WTC11 (cell line): ENCODE results near the gene ADAM22. TPM values are rescaled to one million over a fixed set of nuclear protein-coding genes. Genes with fewer than 3 reads are reported as not detected.

Source experiments
- ATAC-seq: fragments of 200-7000 bp; cut with Tn5 transposase; 2 replicates; pipeline ENCODE4 v1.10.0; 2021; ENCODE audit warnings: mild to moderate bottlenecking, moderate library complexity
- CTCF ChIA-PET: fragments of 300-600 bp; sonication (Branson Sonifier 250); formaldehyde crosslinking; loops from one replicate; lab custom pipeline; 2021; ENCODE audit warnings: antibody characterized with exemption; lab: Charles Lee
- POLR2A ChIA-PET: fragments of 350-600 bp; sonication (Branson Sonifier 250); formaldehyde crosslinking; loops from one replicate; lab custom pipeline; 2021; ENCODE audit warnings: antibody characterized with exemption; lab: Charles Lee
- DNase-seq: peaks from one replicate; pipeline ENCODE4 v3.0.0; 2021; ENCODE audit warnings: low spot score
- H3K27ac Mint-ChIP-seq: 2 replicates; pipeline ENCODE4 v1.8.0; 2021; ENCODE audit warnings: mixed read lengths
- H3K27me3 Mint-ChIP-seq: 2 replicates; pipeline ENCODE4 v1.8.0; 2021; ENCODE audit warnings: low read depth, mild to moderate bottlenecking, moderate library complexity, mixed read lengths
- H3K36me3 Mint-ChIP-seq: 2 replicates; pipeline ENCODE4 v1.8.0; 2021; ENCODE audit warnings: mixed read lengths
- H3K4me1 Mint-ChIP-seq: 2 replicates; pipeline ENCODE4 v1.8.0; 2022; ENCODE audit warnings: mixed read lengths
- H3K4me3 Mint-ChIP-seq: 2 replicates; pipeline ENCODE4 v1.8.0; 2021; ENCODE audit warnings: mild to moderate bottlenecking, moderate library complexity, mixed read lengths
- H3K9me3 Mint-ChIP-seq: 2 replicates; pipeline ENCODE4 v1.8.0; 2021; ENCODE audit warnings: mixed read lengths
- E2F1 ChIP-seq: sonication (generic); formaldehyde crosslinking; IDR thresholded peaks from 2 replicates; pipeline ENCODE4 v1.8.0; 2022; ENCODE audit warnings: mild to moderate bottlenecking, missing genetic modification reagents
- E2F4 ChIP-seq: sonication (generic); formaldehyde crosslinking; IDR thresholded peaks from 2 replicates; pipeline ENCODE4 v1.8.1; 2022; ENCODE audit warnings: low read depth, mild to moderate bottlenecking, moderate library complexity, missing genetic modification reagents, borderline replicate concordance
- E2F5 ChIP-seq: sonication (generic); formaldehyde crosslinking; IDR thresholded peaks from 2 replicates; pipeline ENCODE4 v1.8.1; 2022; ENCODE audit warnings: mild to moderate bottlenecking, moderate library complexity, missing genetic modification reagents
- EMX1 ChIP-seq: fragments of 250-450 bp; sonication (Bioruptor Pico); IDR thresholded peaks from 2 replicates; pipeline ENCODE4 v1.8.0; 2021; ENCODE audit warnings: mild to moderate bottlenecking
- GRHL2 ChIP-seq: fragments of 250-450 bp; sonication (Bioruptor Pico); IDR thresholded peaks from 2 replicates; pipeline ENCODE4 v1.8.0; 2022; ENCODE audit warnings: mild to moderate bottlenecking, moderate library complexity; ENCODE audit not compliant: insufficient replicate concordance, severe bottlenecking
- HMGA2 ChIP-seq: fragments of 250-450 bp; sonication (Bioruptor Pico); IDR thresholded peaks from 2 replicates; pipeline ENCODE4 v1.4.0; 2021; ENCODE audit warnings: mild to moderate bottlenecking, moderate library complexity
- JUN ChIP-seq: sonication (generic); formaldehyde crosslinking; IDR thresholded peaks from 2 replicates; pipeline ENCODE4 v1.8.0; 2023; ENCODE audit warnings: mild to moderate bottlenecking, missing genetic modification reagents
- MXD4 ChIP-seq: fragments of 250-450 bp; sonication (Bioruptor Pico); IDR thresholded peaks from 2 replicates; pipeline ENCODE4 v1.8.0; 2021; ENCODE audit warnings: mild to moderate bottlenecking, moderate library complexity, borderline replicate concordance
- NFATC4 ChIP-seq: fragments of 250-450 bp; sonication (Bioruptor Pico); IDR thresholded peaks from 2 replicates; pipeline ENCODE4 v1.9.0; 2021; ENCODE audit warnings: mild to moderate bottlenecking
- NR3C1 ChIP-seq: sonication (generic); formaldehyde crosslinking; conservative IDR thresholded peaks from 2 replicates; pipeline ENCODE4 v1.8.1; 2023; ENCODE audit warnings: low read depth, mild to moderate bottlenecking, missing genetic modification reagents
- OVOL2 ChIP-seq: fragments of 250-450 bp; sonication (Bioruptor Pico); IDR thresholded peaks from 2 replicates; pipeline ENCODE4 v1.9.0; 2021; ENCODE audit warnings: mild to moderate bottlenecking, borderline replicate concordance
- TP53 ChIP-seq: sonication (generic); formaldehyde crosslinking; IDR thresholded peaks from 2 replicates; pipeline ENCODE4 v1.8.1; 2023; ENCODE audit warnings: mild to moderate bottlenecking, missing genetic modification reagents
- ZMAT4 ChIP-seq: fragments of 250-450 bp; sonication (Bioruptor Pico); IDR thresholded peaks from 2 replicates; pipeline ENCODE4 v1.9.0; 2021; ENCODE audit warnings: mild to moderate bottlenecking
- ZNF512 ChIP-seq: sonication (generic); formaldehyde crosslinking; IDR thresholded peaks from 2 replicates; pipeline ENCODE4 v1.8.1; 2022; ENCODE audit warnings: missing genetic modification reagents, borderline replicate concordance
- ZNF671 ChIP-seq: fragments of 250-450 bp; sonication (Bioruptor Pico); IDR thresholded peaks from 2 replicates; pipeline ENCODE4 v1.8.0; 2021; ENCODE audit warnings: mild to moderate bottlenecking
- ZSCAN18 ChIP-seq: fragments of 250-450 bp; sonication (Bioruptor Pico); IDR thresholded peaks from 2 replicates; pipeline ENCODE4 v2.1.2; 2022; ENCODE audit warnings: mild to moderate bottlenecking, moderate library complexity
- total RNA-seq: library from RNA; stranded (reverse); gene quantifications from 3 replicates; pipeline ENCODE4 v1.2.3, GENCODE V29; 2021
- TF ChIP-seq, protein P1 (sequence below): sonication (generic); formaldehyde crosslinking; IDR thresholded peaks from 2 replicates; pipeline ENCODE4 v1.8.1; 2023; ENCODE audit warnings: mild to moderate bottlenecking, missing genetic modification reagents, borderline replicate concordance
- TF ChIP-seq, protein P2 (sequence below): fragments of 250-450 bp; sonication (Bioruptor Pico); IDR thresholded peaks from 2 replicates; pipeline ENCODE4 v1.9.0; 2021; ENCODE audit warnings: mild to moderate bottlenecking
- TF ChIP-seq, protein P3 (sequence below): sonication (generic); formaldehyde crosslinking; IDR thresholded peaks from 2 replicates; pipeline ENCODE4 v1.8.1; 2023; ENCODE audit warnings: mild to moderate bottlenecking, missing genetic modification reagents

Gene ADAM22
- total RNA-seq, 1 experiment from 2014 or later = 12.4 TPM

GRCh38 chr7:88229302-88229995 lies 295.4 kb downstream of the ADAM22 start (continued):
- TF ChIP-seq, protein P1, sequence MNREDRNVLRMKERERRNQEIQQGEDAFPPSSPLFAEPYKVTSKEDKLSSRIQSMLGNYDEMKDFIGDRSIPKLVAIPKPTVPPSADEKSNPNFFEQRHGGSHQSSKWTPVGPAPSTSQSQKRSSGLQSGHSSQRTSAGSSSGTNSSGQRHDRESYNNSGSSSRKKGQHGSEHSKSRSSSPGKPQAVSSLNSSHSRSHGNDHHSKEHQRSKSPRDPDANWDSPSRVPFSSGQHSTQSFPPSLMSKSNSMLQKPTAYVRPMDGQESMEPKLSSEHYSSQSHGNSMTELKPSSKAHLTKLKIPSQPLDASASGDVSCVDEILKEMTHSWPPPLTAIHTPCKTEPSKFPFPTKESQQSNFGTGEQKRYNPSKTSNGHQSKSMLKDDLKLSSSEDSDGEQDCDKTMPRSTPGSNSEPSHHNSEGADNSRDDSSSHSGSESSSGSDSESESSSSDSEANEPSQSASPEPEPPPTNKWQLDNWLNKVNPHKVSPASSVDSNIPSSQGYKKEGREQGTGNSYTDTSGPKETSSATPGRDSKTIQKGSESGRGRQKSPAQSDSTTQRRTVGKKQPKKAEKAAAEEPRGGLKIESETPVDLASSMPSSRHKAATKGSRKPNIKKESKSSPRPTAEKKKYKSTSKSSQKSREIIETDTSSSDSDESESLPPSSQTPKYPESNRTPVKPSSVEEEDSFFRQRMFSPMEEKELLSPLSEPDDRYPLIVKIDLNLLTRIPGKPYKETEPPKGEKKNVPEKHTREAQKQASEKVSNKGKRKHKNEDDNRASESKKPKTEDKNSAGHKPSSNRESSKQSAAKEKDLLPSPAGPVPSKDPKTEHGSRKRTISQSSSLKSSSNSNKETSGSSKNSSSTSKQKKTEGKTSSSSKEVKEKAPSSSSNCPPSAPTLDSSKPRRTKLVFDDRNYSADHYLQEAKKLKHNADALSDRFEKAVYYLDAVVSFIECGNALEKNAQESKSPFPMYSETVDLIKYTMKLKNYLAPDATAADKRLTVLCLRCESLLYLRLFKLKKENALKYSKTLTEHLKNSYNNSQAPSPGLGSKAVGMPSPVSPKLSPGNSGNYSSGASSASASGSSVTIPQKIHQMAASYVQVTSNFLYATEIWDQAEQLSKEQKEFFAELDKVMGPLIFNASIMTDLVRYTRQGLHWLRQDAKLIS (CRISPR knock-in tag) = no peak
- no peak for TF ChIP-seq EMX1 (CRISPR knock-in tag)
- TF ChIP-seq ZMAT4 (CRISPR knock-in tag) = no peak
- TF ChIP-seq OVOL2 (CRISPR knock-in tag) = no peak
- TF ChIP-seq MXD4 (CRISPR knock-in tag) = no peak
- TF ChIP-seq JUN = no peak
- TF ChIP-seq E2F1 = no peak

- DNase-seq = no peak
- ChIA-PET CTCF (no interaction called here), POLR2A (no interaction called here)
- Mint-ChIP-seq H3K9me3 (no peaks in the 10 kb centered on the region; the same call in 1 of the 2 replicates), H3K36me3 (no peaks in the 10 kb centered on the region), H3K4me1 (peaks cover 2% of the 10 kb centered on the region), H3K27me3 (no peaks in the 10 kb centered on the region), H3K27ac (no peak overlapping the region), H3K4me3 (no peak overlapping the region)
- ATAC-seq = no peak
- TF ChIP-seq, protein P2, sequence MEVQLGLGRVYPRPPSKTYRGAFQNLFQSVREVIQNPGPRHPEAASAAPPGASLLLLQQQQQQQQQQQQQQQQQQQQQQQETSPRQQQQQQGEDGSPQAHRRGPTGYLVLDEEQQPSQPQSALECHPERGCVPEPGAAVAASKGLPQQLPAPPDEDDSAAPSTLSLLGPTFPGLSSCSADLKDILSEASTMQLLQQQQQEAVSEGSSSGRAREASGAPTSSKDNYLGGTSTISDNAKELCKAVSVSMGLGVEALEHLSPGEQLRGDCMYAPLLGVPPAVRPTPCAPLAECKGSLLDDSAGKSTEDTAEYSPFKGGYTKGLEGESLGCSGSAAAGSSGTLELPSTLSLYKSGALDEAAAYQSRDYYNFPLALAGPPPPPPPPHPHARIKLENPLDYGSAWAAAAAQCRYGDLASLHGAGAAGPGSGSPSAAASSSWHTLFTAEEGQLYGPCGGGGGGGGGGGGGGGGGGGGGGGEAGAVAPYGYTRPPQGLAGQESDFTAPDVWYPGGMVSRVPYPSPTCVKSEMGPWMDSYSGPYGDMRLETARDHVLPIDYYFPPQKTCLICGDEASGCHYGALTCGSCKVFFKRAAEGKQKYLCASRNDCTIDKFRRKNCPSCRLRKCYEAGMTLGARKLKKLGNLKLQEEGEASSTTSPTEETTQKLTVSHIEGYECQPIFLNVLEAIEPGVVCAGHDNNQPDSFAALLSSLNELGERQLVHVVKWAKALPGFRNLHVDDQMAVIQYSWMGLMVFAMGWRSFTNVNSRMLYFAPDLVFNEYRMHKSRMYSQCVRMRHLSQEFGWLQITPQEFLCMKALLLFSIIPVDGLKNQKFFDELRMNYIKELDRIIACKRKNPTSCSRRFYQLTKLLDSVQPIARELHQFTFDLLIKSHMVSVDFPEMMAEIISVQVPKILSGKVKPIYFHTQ (CRISPR knock-in tag) = no peak
- no peak for TF ChIP-seq E2F5 (CRISPR knock-in tag)
- no peak for TF ChIP-seq ZNF512 (CRISPR knock-in tag)
- no peak for TF ChIP-seq GRHL2 (CRISPR knock-in tag)
- TF ChIP-seq HMGA2 (CRISPR knock-in tag) = no peak
- TF ChIP-seq NR3C1 (CRISPR knock-in tag) = no peak
- no peak for TF ChIP-seq JUN
- no peak for TF ChIP-seq ZNF671 (CRISPR knock-in tag)
- no peak for TF ChIP-seq TP53 (CRISPR knock-in tag)
- no peak for TF ChIP-seq E2F4 (CRISPR knock-in tag)
- TF ChIP-seq, protein P3, sequence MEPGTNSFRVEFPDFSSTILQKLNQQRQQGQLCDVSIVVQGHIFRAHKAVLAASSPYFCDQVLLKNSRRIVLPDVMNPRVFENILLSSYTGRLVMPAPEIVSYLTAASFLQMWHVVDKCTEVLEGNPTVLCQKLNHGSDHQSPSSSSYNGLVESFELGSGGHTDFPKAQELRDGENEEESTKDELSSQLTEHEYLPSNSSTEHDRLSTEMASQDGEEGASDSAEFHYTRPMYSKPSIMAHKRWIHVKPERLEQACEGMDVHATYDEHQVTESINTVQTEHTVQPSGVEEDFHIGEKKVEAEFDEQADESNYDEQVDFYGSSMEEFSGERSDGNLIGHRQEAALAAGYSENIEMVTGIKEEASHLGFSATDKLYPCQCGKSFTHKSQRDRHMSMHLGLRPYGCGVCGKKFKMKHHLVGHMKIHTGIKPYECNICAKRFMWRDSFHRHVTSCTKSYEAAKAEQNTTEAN (CRISPR knock-in tag) = no peak
- no peak for TF ChIP-seq ZSCAN18
- TF ChIP-seq NFATC4 (CRISPR knock-in tag) = no peak
These were observed 296.6 kb downstream of the ADAM22 start for GRCh38 chr7:88230646-88231045.
